HG02938 (cell line): ENCODE measurements around the gene SLC15A1.
"Not testable (repeated sequence)": the region's sequence is repeated elsewhere in the genome, so short reads cannot be mapped to it uniquely, and the experiment has no call there.

Experiments used
- ATAC-seq: cut with Tn5 transposase; IDR thresholded peaks from one replicate; pipeline ENCODE4 v1.9.1; 2021; ENCODE audit warnings: mild to moderate bottlenecking, moderate library complexity; ENCODE audit not compliant: unreplicated experiment

The SLC15A1 gene

GRCh38 chr13:98755116-98755515, 2.6 kb upstream of the SLC15A1 start:
- ATAC-seq = no peak

GRCh38 chr13:98754468-98754867, 2.0 kb upstream of the SLC15A1 start:
- not testable (repeated sequence) for ATAC-seq

GRCh38 chr13:98751861-98752466, 508 bp downstream of the SLC15A1 start:
- no peak for ATAC-seq

- no peak for ATAC-seq
Measured at GRCh38 chr13:98751367-98751782, 1.1 kb downstream of the SLC15A1 start.

- no peak for ATAC-seq
Measured at GRCh38 chr13:98749501-98749900, 3.0 kb downstream of the SLC15A1 start.

GRCh38 chr13:98746968-98747367, 5.5 kb downstream of the SLC15A1 start:
- ATAC-seq = no peak

GRCh38 chr13:98743377-98743776, 9.1 kb downstream of the SLC15A1 start:
- no peak for ATAC-seq

GRCh38 chr13:98742961-98743360, 9.5 kb downstream of the SLC15A1 start:
- ATAC-seq = no peak

GRCh38 chr13:98741741-98742435, 10.6 kb downstream of the SLC15A1 start:
- ATAC-seq = no peak

GRCh38 chr13:98740131-98740530, 12.3 kb downstream of the SLC15A1 start:
- no peak for ATAC-seq

GRCh38 chr13:98738993-98739392, 13.5 kb downstream of the SLC15A1 start:
- ATAC-seq = no peak

GRCh38 chr13:98738213-98738612, 14.3 kb downstream of the SLC15A1 start:
- no peak for ATAC-seq

- no peak for ATAC-seq
Measured at GRCh38 chr13:98731925-98732324, 20.5 kb downstream of the SLC15A1 start.

- ATAC-seq = no peak
Measured at GRCh38 chr13:98731038-98731437, 21.4 kb downstream of the SLC15A1 start.

- no peak for ATAC-seq
Measured at GRCh38 chr13:98730441-98730840, 22.0 kb downstream of the SLC15A1 start.

GRCh38 chr13:98729658-98730057, 22.8 kb downstream of the SLC15A1 start:
- ATAC-seq = no peak

- ATAC-seq = no peak
Measured at GRCh38 chr13:98722958-98723357, 29.5 kb downstream of the SLC15A1 start.

- no peak for ATAC-seq
Measured at GRCh38 chr13:98721825-98722510, 30.5 kb downstream of the SLC15A1 start.

- no peak for ATAC-seq
Measured at GRCh38 chr13:98719527-98720250, 32.8 kb downstream of the SLC15A1 start.

- no peak for ATAC-seq
Measured at GRCh38 chr13:98717891-98718290, 34.6 kb downstream of the SLC15A1 start.

- ATAC-seq = no peak
Measured at GRCh38 chr13:98717256-98717655, 35.2 kb downstream of the SLC15A1 start.
